ENCODE data around the gene GRHL1.

DNA sequence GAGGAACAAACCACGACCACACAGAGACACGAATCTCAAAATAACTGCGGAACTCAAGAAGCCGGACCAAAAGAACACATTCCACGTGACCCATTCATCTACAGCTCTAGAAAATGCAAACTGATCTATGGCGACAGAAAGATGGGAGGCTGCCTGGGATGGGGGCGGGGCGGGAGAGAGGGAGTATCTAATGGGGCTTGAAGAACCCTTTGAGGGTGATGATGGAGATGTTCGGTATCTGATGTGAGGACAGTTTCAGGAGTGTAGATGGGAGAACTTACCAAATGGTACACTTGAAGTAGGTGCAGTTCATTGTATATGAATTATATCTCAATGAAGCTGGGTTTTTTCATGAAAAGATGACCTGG is 57.3 kb downstream of the GRHL1 start:
- TF ChIP-seq, protein P1, sequence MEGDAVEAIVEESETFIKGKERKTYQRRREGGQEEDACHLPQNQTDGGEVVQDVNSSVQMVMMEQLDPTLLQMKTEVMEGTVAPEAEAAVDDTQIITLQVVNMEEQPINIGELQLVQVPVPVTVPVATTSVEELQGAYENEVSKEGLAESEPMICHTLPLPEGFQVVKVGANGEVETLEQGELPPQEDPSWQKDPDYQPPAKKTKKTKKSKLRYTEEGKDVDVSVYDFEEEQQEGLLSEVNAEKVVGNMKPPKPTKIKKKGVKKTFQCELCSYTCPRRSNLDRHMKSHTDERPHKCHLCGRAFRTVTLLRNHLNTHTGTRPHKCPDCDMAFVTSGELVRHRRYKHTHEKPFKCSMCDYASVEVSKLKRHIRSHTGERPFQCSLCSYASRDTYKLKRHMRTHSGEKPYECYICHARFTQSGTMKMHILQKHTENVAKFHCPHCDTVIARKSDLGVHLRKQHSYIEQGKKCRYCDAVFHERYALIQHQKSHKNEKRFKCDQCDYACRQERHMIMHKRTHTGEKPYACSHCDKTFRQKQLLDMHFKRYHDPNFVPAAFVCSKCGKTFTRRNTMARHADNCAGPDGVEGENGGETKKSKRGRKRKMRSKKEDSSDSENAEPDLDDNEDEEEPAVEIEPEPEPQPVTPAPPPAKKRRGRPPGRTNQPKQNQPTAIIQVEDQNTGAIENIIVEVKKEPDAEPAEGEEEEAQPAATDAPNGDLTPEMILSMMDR (IDR thresholded peaks at IDR 0.05), result no peak
- TF ChIP-seq POLR2A (IDR thresholded peaks at IDR 0.05), result no peak
